K562 (cell line): Measurements from ENCODE around the gene SPATA20. TPM values are rescaled to one million over a fixed set of nuclear protein-coding genes. Genes with fewer than 3 reads are reported as not detected.

ENCODE experiments used
- ATAC-seq: fragments of 200-7000 bp; cut with Tn5 transposase; 3 replicates; pipeline ENCODE4 v1.9.1; 2020; ENCODE audit warnings: moderate library complexity
- BruUV-seq: library from RNA; stranded (reverse); fragments of 400-500 nt; replicated peaks from 2 replicates; lab custom pipeline; 2021; lab: Mats Ljungman, UMichigan
- CTCF ChIA-PET: fragments of 300-600 bp; formaldehyde crosslinking; extraction: SDS; loops from one replicate; lab custom pipeline; 2021; ENCODE audit warnings: low intra/inter-chr PET ratio; lab: Yijun Ruan, JAX
- POLR2A ChIA-PET: fragments of 300-600, 350-650 bp; sonication (Branson Sonifier 250); formaldehyde crosslinking; extraction: SDS; loops from one replicate; lab custom pipeline; 2021; ENCODE audit warnings: antibody characterized with exemption, inconsistent platforms; lab: Yijun Ruan, JAX
- DNase-seq, 4 experiments: peaks; one replicate each; pipeline versions ENCODE4 v3.0.0 to v3.0.0-alpha.2; 2011 to 2018; ENCODE audit warnings: low spot score in 3 of 4, mixed read lengths in 3 of 4; ENCODE audit errors: extremely low read depth in 1 of 4
- FAIRE-seq: peaks from 2 replicates; lab custom pipeline; 2011; peaks lifted over from hg19 to GRCh38; lab: Jason Lieb, UNC
- H2AFZ ChIP-seq: 2 replicates; pipeline ENCODE4 v1.6.0; 2011; ENCODE audit warnings: low read depth, low read length, control low read depth, inconsistent platforms
- H3K27ac ChIP-seq: fragments of 200-600 bp; 3 replicates; pipeline ENCODE4 v1.8.0; 2011; ENCODE audit warnings: low read depth, mild to moderate bottlenecking, control low read depth, inconsistent platforms, low read length, moderate library complexity, mixed read lengths; ENCODE audit errors: extremely low read depth
- H3K27me3 ChIP-seq, 2 experiments: fragments of 300-600 bp in 1 of 2; 2 replicates in 1 of 2; 3 replicates in 1 of 2; pipeline versions ENCODE4 v1.6.0 to v1.8.0; 2011; ENCODE audit warnings: inconsistent platforms in 2 of 2, low read length in 2 of 2, mild to moderate bottlenecking in 1 of 2, mixed read lengths in 1 of 2, moderate library complexity in 1 of 2; ENCODE audit not compliant: control insufficient read depth in 2 of 2, insufficient read depth in 2 of 2
- H3K36me3 ChIP-seq: fragments of 300-600 bp; 3 replicates; pipeline ENCODE4 v1.8.0; 2011; ENCODE audit warnings: mild to moderate bottlenecking, low read length, inconsistent platforms; ENCODE audit not compliant: control insufficient read depth, insufficient read depth
- H3K4me1 ChIP-seq, 2 experiments: fragments of 200-600 bp in 1 of 2; replicated peaks in 1 of 2; 2 replicates in 1 of 2; 3 replicates in 1 of 2; pipeline versions ENCODE4 v1.5.1 to v1.8.0; 2011; ENCODE audit warnings: inconsistent platforms in 2 of 2, low read length in 2 of 2, mild to moderate bottlenecking in 1 of 2, mixed read lengths in 1 of 2, moderate library complexity in 1 of 2; ENCODE audit not compliant: control insufficient read depth in 2 of 2, insufficient read depth in 2 of 2
- H3K4me2 ChIP-seq: 2 replicates; pipeline ENCODE4 v1.6.1; 2011; ENCODE audit warnings: low read length, control low read depth, inconsistent platforms, mixed read lengths; ENCODE audit not compliant: insufficient read depth
- H3K4me3 ChIP-seq: fragments of 200-600 bp; sonication (generic), shearing (Covaris generic); 2 replicates; pipeline ENCODE4 v1.5.1; 2016; ENCODE audit warnings: control low read depth, inconsistent platforms
- H3K79me2 ChIP-seq: fragments of 200-600 bp; 3 replicates; pipeline ENCODE4 v1.8.0; 2011; ENCODE audit warnings: low read length, inconsistent platforms; ENCODE audit not compliant: control insufficient read depth, insufficient read depth
- H3K9ac ChIP-seq, 2 experiments: 2 replicates each; pipeline versions ENCODE4 v1.6.0 to v1.6.1; 2011; ENCODE audit warnings: low read depth in 2 of 2, low read length in 2 of 2, control low read depth in 1 of 2, inconsistent platforms in 1 of 2, mild to moderate bottlenecking in 1 of 2, mixed read lengths in 1 of 2; ENCODE audit not compliant: insufficient read depth in 1 of 2
- H3K9me1 ChIP-seq: one replicate; pipeline ENCODE4 v1.6.0; 2011; ENCODE audit warnings: inconsistent platforms, mild to moderate bottlenecking, low read length, moderate library complexity; ENCODE audit not compliant: control insufficient read depth, insufficient read depth
- H3K9me3 ChIP-seq: replicated peaks from 2 replicates; pipeline ENCODE4 v1.5.1; 2011; ENCODE audit warnings: low read depth, low read length, inconsistent platforms; ENCODE audit not compliant: control insufficient read depth, insufficient read depth
- H4K20me1 ChIP-seq: replicated peaks from 2 replicates; pipeline ENCODE4 v1.6.1; 2011; ENCODE audit warnings: low read length, inconsistent platforms, mixed read lengths; ENCODE audit not compliant: control insufficient read depth, insufficient read depth
- NONO ChIP-seq, 2 experiments: fragments of 200-400 bp in 1 of 2; fragments of 450-650 bp in 1 of 2; formaldehyde crosslinking in 1 of 2; IDR thresholded peaks; 2 replicates each; pipeline ENCODE4 v1.6.1; 2017; ENCODE audit warnings: low read depth in 2 of 2, mild to moderate bottlenecking in 2 of 2, moderate library complexity in 2 of 2, low read length in 1 of 2
- WGBS: fragments of 100-300 bp; shearing (Covaris generic); methylation state at CpG from one replicate; pipeline ENCODE4 v1.1.6; 2016; ENCODE audit warnings: low coverage, mixed read lengths; ENCODE audit not compliant: insufficient coverage; ENCODE audit errors: missing lambda C conversion rate; 5-methylcytosine and 5-hydroxymethylcytosine counted together
- in situ Hi-C: fragments of 300-500 bp; cut with MboI; formaldehyde crosslinking; loops from 4 replicates; pipeline ENCODE4 v1.15.0; 2018; ENCODE audit warnings: inconsistent platforms, mixed read lengths
- intact Hi-C: fragments of 100-400 bp; cut with micrococcal nuclease; formaldehyde crosslinking; loops from 2 replicates; pipeline ENCODE4 v1.14.2; 2022
- polyA plus RNA-seq, 8 experiments: library from polyadenylated mRNA; depleted of rRNA in 4 of 8; stranded (reverse) in 5 of 8; unstranded in 3 of 8; fragments of >200 nt; fragmentation: Nextera tagmentation in 2 of 8; fragmentation: Illumina TruSeq in 1 of 8; extraction: Ambion mirVana in 2 of 8; extraction: Trizol in 1 of 8; gene quantifications; 2 replicates each; pipeline versions ENCODE4 v1.2.1 to v1.2.3, GENCODE V29; 2011 to 2014; ENCODE audit warnings: inconsistent platforms in 1 of 8, missing spikeins in 1 of 8
- total RNA-seq, 7 experiments: library from RNA; depleted of rRNA in 6 of 7; stranded (reverse); fragments of >200 nt in 6 of 7; fragmentation: Illumina TruSeq in 2 of 7; extraction: Trizol in 2 of 7; gene quantifications; 2 replicates each; pipeline versions ENCODE4 v1.2.1 to v1.2.3, GENCODE V29; 2011 to 2021; ENCODE audit warnings: low replicate concordance in 1 of 7
- TF ChIP-seq, protein P1 (sequence below): fragments of 450-650 bp; IDR thresholded peaks from 2 replicates; pipeline ENCODE4 v1.6.1; 2017; ENCODE audit warnings: antibody characterized with exemption

The SPATA20 gene
- total and polyA plus RNA-seq, 9 of the 15 experiments (the other 6 are each of a cell fraction or from before 2014, with no cell fraction given), result 0.08 to 4.0 (median 1.5) TPM

- Histone ChIP-seq H3K4me2 (no peak overlapping the region), H3K79me2 (no peaks in the 10 kb centered on the region), H3K36me3 (no peaks in the 10 kb centered on the region), H2AFZ (no peak overlapping the region), H3K9me1 (no peaks in the 10 kb centered on the region), H3K4me1 (peaks cover 4 to 21% of the 10 kb centered on the region in 2 experiments; a peak in 3 of 5 replicates), H3K4me3 (no peak overlapping the region), H4K20me1 (0 out of 2 replicates have a peak, but pooled peaks cover 5% of the 10 kb centered on the region), H3K9ac (no peak overlapping the region), H3K27me3 (peaks cover 36 to 82% of the 10 kb centered on the region in 2 experiments; a peak in 4 of 5 replicates), H3K9me3 (no peaks in the 10 kb centered on the region), H3K27ac (no peak overlapping the region)
- intact Hi-C loops (no loop called here), in situ Hi-C loops (no loop called here)
- 3% methylated on average over 13 of the region's 13 CpGs for WGBS
- CTCF ChIA-PET, result no interaction called here
- TF ChIP-seq NONO (IDR thresholded peaks at IDR 0.05; ENCODE audit: low read depth in 2 of 2, low read length in 1 of 2), result no peak
- TF ChIP-seq, protein P1, sequence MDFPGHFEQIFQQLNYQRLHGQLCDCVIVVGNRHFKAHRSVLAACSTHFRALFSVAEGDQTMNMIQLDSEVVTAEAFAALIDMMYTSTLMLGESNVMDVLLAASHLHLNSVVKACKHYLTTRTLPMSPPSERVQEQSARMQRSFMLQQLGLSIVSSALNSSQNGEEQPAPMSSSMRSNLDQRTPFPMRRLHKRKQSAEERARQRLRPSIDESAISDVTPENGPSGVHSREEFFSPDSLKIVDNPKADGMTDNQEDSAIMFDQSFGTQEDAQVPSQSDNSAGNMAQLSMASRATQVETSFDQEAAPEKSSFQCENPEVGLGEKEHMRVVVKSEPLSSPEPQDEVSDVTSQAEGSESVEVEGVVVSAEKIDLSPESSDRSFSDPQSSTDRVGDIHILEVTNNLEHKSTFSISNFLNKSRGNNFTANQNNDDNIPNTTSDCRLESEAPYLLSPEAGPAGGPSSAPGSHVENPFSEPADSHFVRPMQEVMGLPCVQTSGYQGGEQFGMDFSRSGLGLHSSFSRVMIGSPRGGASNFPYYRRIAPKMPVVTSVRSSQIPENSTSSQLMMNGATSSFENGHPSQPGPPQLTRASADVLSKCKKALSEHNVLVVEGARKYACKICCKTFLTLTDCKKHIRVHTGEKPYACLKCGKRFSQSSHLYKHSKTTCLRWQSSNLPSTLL, result no peak
- POLR2A ChIA-PET, result interaction anchor here (0.6 to 0.7 kb wide), 2 partner anchors 9 to 51 kb away, joined by 3 read pairs; no protein-coding TSS in a partner anchor
- FAIRE-seq, result no peak
- no peak for DNase-seq
- no peak for ATAC-seq
- BruUV-seq, result no TSS peak
Measured at GRCh38 chr17:50601823-50602375, 54.9 kb downstream of the SPATA20 start.
